SK-N-SH (cell line): Measurements from ENCODE around the gene SNX6. TPM values are rescaled to one million over a fixed set of nuclear protein-coding genes. Genes with fewer than 3 reads are reported as not detected.

Experiments
- CTCF ChIA-PET: fragments of 300-600, 350-600 bp; formaldehyde crosslinking; extraction: SDS; loops from one replicate; lab custom pipeline; 2021; lab: Yijun Ruan, JAX
- POLR2A ChIA-PET: fragments of 350-600 bp; sonication (Branson Sonifier 250); formaldehyde crosslinking; extraction: SDS; loops from one replicate; lab custom pipeline; 2020; ENCODE audit warnings: antibody characterized with exemption, inconsistent platforms; lab: Yijun Ruan, JAX
- DNase-seq: peaks from one replicate; pipeline ENCODE4 v3.0.0; 2012
- H2AFZ ChIP-seq: fragments of 200-600 bp; sonication (generic); 2 replicates; pipeline ENCODE4 v1.8.1; 2016; ENCODE audit warnings: antibody characterized with exemption, mild to moderate bottlenecking, low read depth
- H3F3A ChIP-seq: fragments of 200-600 bp; sonication (generic); replicated peaks from 2 replicates; pipeline ENCODE3; 2016; ENCODE audit warnings: antibody characterized with exemption, mild to moderate bottlenecking; ENCODE audit not compliant: insufficient read depth
- H3K27ac ChIP-seq, 2 experiments: fragments of 200-500 bp in 1 of 2; fragments of 200-600 bp in 1 of 2; sonication (Bioruptor generic) in 1 of 2; sonication (generic), shearing (Covaris generic) in 1 of 2; 2 replicates each; pipeline versions ENCODE4 v1.5.1 to v1.6.1; 2014 to 2016; ENCODE audit warnings: low read depth in 2 of 2, inconsistent platforms in 1 of 2, low read length in 1 of 2, mild to moderate bottlenecking in 1 of 2, mixed read lengths in 1 of 2
- H3K27me3 ChIP-seq: fragments of 200-600 bp; sonication (generic), shearing (Covaris generic); 2 replicates; pipeline ENCODE4 v1.6.1; 2016; ENCODE audit warnings: mixed run types; ENCODE audit not compliant: insufficient read depth
- H3K36me3 ChIP-seq, 2 experiments: fragments of 200-500 bp in 1 of 2; fragments of 200-600 bp in 1 of 2; sonication (Bioruptor generic) in 1 of 2; sonication (generic) in 1 of 2; replicated peaks in 1 of 2; 2 replicates each; pipeline versions ENCODE3 to v1.5.1; 2014 to 2016; ENCODE audit warnings: low read length in 1 of 2, mild to moderate bottlenecking in 1 of 2; ENCODE audit not compliant: insufficient read depth in 2 of 2, control insufficient read depth in 1 of 2
- H3K4me1 ChIP-seq, 2 experiments: fragments of 200-500 bp in 1 of 2; fragments of 200-600 bp in 1 of 2; sonication (Bioruptor generic) in 1 of 2; sonication (generic), shearing (Covaris generic) in 1 of 2; 2 replicates each; pipeline versions ENCODE4 v1.5.1 to v1.6.1; 2014 to 2016; ENCODE audit warnings: low read depth in 1 of 2, low read length in 1 of 2, mixed run types in 1 of 2; ENCODE audit not compliant: insufficient read depth in 2 of 2, control insufficient read depth in 1 of 2
- H3K4me2 ChIP-seq: fragments of 200-600 bp; sonication (generic), shearing (Covaris generic); 2 replicates; pipeline ENCODE4 v1.6.1; 2017; ENCODE audit warnings: mixed run types
- H3K4me3 ChIP-seq, 2 experiments: fragments of 200-500 bp in 1 of 2; fragments of 200-600 bp in 1 of 2; sonication (Bioruptor generic) in 1 of 2; sonication (generic), shearing (Covaris generic) in 1 of 2; 2 replicates each; pipeline versions ENCODE4 v1.5.1 to v1.8.1; 2014 to 2016; ENCODE audit warnings: low read depth in 2 of 2, inconsistent platforms in 1 of 2, low read length in 1 of 2, mild to moderate bottlenecking in 1 of 2, mixed read lengths in 1 of 2, moderate library complexity in 1 of 2
- H3K79me2 ChIP-seq: fragments of 200-600 bp; sonication (generic); 2 replicates; pipeline ENCODE4 v1.8.1; 2017; ENCODE audit warnings: mild to moderate bottlenecking; ENCODE audit not compliant: insufficient read depth
- H3K9ac ChIP-seq: fragments of 200-600 bp; sonication (generic); 2 replicates; pipeline ENCODE4 v1.6.1; 2017; ENCODE audit warnings: mixed run types
- H3K9me2 ChIP-seq: fragments of 200-600 bp; sonication (generic); 2 replicates; pipeline ENCODE4 v1.6.1; 2017; ENCODE audit warnings: mixed run types
- H3K9me3 ChIP-seq: fragments of 200-600 bp; sonication (generic); 2 replicates; pipeline ENCODE4 v1.6.1; 2017; ENCODE audit warnings: mixed run types, mild to moderate bottlenecking, moderate library complexity
- H4K20me1 ChIP-seq: fragments of 200-600 bp; sonication (generic); 2 replicates; pipeline ENCODE4 v1.6.1; 2017; ENCODE audit warnings: mild to moderate bottlenecking, mixed run types; ENCODE audit not compliant: insufficient read depth
- CHD2 ChIP-seq: fragments of 150-350 bp; IDR thresholded peaks from 2 replicates; pipeline ENCODE4 v1.6.1; 2018; ENCODE audit warnings: low read length; ENCODE audit not compliant: partially characterized antibody
- FOXM1 ChIP-seq: IDR thresholded peaks from 2 replicates; pipeline ENCODE4 v1.4.0; 2012; ENCODE audit warnings: low read depth, mild to moderate bottlenecking
- GABPA ChIP-seq: IDR thresholded peaks from 2 replicates; pipeline ENCODE4 v1.4.0; 2012; ENCODE audit warnings: low read depth, mild to moderate bottlenecking
- GATA2 ChIP-seq: sonication (generic); formaldehyde crosslinking; IDR thresholded peaks from 2 replicates; pipeline ENCODE4 v1.5.0; 2020; ENCODE audit warnings: mild to moderate bottlenecking, missing genetic modification reagents
- JUND ChIP-seq: IDR thresholded peaks from 2 replicates; pipeline ENCODE4 v1.4.0; 2012
- MEF2A ChIP-seq: IDR thresholded peaks from 2 replicates; pipeline ENCODE4 v1.4.0; 2012; ENCODE audit warnings: low read depth, borderline replicate concordance
- MXI1 ChIP-seq: IDR thresholded peaks from 2 replicates; pipeline ENCODE4 v1.6.1; 2012; ENCODE audit warnings: mild to moderate bottlenecking, low read depth, low read length, improper control_type of control experiment
- NRF1 ChIP-seq: IDR thresholded peaks from 2 replicates; pipeline ENCODE4 v1.6.1; 2012; ENCODE audit warnings: low read depth, mild to moderate bottlenecking, low read length
- RFX5 ChIP-seq: IDR thresholded peaks from 2 replicates; pipeline ENCODE4 v1.6.1; 2012; ENCODE audit warnings: mild to moderate bottlenecking, improper control_type of control experiment, low read length
- RXRA ChIP-seq: IDR thresholded peaks from 2 replicates; pipeline ENCODE4 v1.4.0; 2012; ENCODE audit warnings: low read depth, mild to moderate bottlenecking, borderline replicate concordance
- SIN3A ChIP-seq: IDR thresholded peaks from 2 replicates; pipeline ENCODE4 v1.6.1; 2012; ENCODE audit warnings: low read depth, mild to moderate bottlenecking, low read length, moderate library complexity, borderline replicate concordance
- YY1 ChIP-seq: IDR thresholded peaks from 2 replicates; pipeline ENCODE4 v1.4.0; 2012; ENCODE audit warnings: low read depth, mild to moderate bottlenecking
- WGBS: methylation state at CpG from one replicate; pipeline ENCODE4 v1.1.6; 2017; ENCODE audit warnings: low lambda C conversion rate; 5-methylcytosine and 5-hydroxymethylcytosine counted together
- polyA plus RNA-seq, 3 experiments: library from polyadenylated mRNA; depleted of rRNA; stranded (reverse); fragments of >200 nt; gene quantifications; 2 replicates each; pipeline ENCODE4 v1.2.3, GENCODE V29; 2012
- TF ChIP-seq, protein P1 (sequence below): fragments of 200-600 bp; sonication (generic); IDR thresholded peaks from 2 replicates; pipeline ENCODE4 v1.6.1; 2017; ENCODE audit warnings: antibody characterized with exemption, mild to moderate bottlenecking, moderate library complexity
- TF ChIP-seq, protein P2 (sequence below): fragments of 150-350 bp; IDR thresholded peaks from 2 replicates; pipeline ENCODE4 v1.6.1; 2016; ENCODE audit warnings: mild to moderate bottlenecking, low read depth, low read length
- TF ChIP-seq, protein P3 (sequence below): fragments of 150-350 bp; IDR thresholded peaks from 2 replicates; pipeline ENCODE4 v1.6.1; 2017; ENCODE audit warnings: antibody characterized with exemption, low read length, low read depth, borderline replicate concordance

The SNX6 gene
- polyA plus RNA-seq, 1 of the 3 experiments (the other 2 are of a cell fraction) = 33.1 TPM

DNA sequence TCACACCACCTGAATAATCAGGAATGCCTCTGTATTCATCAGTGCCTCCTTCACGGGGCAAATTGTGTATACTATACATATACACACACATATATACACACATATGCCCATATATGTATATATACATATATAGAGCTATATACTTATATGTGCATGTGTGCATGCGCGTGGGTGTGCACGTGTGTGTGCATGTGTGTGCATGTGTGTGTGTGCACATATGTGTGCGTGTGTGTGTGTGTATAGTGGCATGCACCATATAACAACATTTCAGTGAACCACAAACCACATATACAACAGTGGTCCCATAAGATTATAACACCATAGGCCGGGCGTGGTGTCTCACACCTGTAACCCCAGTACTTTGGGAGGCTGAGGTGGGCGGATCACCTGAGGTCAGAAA lies 48.8 kb upstream of the SNX6 start (continued):
- TF ChIP-seq, protein P1, sequence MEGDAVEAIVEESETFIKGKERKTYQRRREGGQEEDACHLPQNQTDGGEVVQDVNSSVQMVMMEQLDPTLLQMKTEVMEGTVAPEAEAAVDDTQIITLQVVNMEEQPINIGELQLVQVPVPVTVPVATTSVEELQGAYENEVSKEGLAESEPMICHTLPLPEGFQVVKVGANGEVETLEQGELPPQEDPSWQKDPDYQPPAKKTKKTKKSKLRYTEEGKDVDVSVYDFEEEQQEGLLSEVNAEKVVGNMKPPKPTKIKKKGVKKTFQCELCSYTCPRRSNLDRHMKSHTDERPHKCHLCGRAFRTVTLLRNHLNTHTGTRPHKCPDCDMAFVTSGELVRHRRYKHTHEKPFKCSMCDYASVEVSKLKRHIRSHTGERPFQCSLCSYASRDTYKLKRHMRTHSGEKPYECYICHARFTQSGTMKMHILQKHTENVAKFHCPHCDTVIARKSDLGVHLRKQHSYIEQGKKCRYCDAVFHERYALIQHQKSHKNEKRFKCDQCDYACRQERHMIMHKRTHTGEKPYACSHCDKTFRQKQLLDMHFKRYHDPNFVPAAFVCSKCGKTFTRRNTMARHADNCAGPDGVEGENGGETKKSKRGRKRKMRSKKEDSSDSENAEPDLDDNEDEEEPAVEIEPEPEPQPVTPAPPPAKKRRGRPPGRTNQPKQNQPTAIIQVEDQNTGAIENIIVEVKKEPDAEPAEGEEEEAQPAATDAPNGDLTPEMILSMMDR = no peak

DNA sequence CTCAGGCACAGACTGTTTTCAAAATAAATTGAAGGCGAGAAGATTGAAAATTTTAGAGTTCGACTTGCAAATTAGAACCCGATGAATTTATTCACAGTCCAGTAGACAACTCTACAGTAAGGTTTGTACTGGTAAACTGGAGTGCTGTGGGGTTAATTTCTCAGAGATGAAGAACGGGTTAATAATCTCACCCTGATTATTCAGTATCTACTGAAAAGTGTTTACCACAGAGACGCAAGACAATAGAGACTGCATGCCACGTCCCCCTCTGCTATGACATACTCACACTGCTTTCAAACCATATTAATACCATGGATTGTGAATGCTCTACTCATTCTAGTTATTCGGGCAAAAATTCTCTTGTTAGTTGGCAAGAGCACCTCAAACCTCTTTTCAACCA lies 48.4 kb upstream of the SNX6 start:
- Histone ChIP-seq H3K79me2 (no peaks in the 10 kb centered on the region), H3K27ac (peak overlapping the region in 1 of 2 experiments; percentile 39; a peak in 2 of 4 replicates), H3K36me3 (no peaks in the 10 kb centered on the region), H3K9ac (no peak overlapping the region), H3K27me3 (no peaks in the 10 kb centered on the region), H3F3A (peaks cover under 1% of the 10 kb centered on the region), H3K4me2 (0 out of 2 replicates have a peak overlapping the region, but pooled peaks have one; percentile 34), H3K4me3 (no peak overlapping the region), H3K9me3 (no peaks in the 10 kb centered on the region), H4K20me1 (no peaks in the 10 kb centered on the region), H2AFZ (peak overlapping the region; percentile 45), H3K4me1 (peaks cover 3 to 15% of the 10 kb centered on the region in 2 experiments; a peak in 2 of 4 replicates), H3K9me2 (no peaks in the 10 kb centered on the region)
- ChIA-PET POLR2A (no interaction called here), CTCF (interaction anchor here (3.7 kb wide), 1 partner anchor 44 kb away, joined by 19 read pairs; no protein-coding TSS in a partner anchor)
- DNase-seq = no peak
- WGBS = 80% methylated on average over 7 of the region's 7 CpGs
- TF ChIP-seq JUND = no peak
- TF ChIP-seq GABPA = no peak
- TF ChIP-seq, protein P2, sequence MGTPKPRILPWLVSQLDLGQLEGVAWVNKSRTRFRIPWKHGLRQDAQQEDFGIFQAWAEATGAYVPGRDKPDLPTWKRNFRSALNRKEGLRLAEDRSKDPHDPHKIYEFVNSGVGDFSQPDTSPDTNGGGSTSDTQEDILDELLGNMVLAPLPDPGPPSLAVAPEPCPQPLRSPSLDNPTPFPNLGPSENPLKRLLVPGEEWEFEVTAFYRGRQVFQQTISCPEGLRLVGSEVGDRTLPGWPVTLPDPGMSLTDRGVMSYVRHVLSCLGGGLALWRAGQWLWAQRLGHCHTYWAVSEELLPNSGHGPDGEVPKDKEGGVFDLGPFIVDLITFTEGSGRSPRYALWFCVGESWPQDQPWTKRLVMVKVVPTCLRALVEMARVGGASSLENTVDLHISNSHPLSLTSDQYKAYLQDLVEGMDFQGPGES = no peak
- TF ChIP-seq, protein P3, sequence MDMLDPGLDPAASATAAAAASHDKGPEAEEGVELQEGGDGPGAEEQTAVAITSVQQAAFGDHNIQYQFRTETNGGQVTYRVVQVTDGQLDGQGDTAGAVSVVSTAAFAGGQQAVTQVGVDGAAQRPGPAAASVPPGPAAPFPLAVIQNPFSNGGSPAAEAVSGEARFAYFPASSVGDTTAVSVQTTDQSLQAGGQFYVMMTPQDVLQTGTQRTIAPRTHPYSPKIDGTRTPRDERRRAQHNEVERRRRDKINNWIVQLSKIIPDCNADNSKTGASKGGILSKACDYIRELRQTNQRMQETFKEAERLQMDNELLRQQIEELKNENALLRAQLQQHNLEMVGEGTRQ = no peak
- TF ChIP-seq YY1 = no peak
- TF ChIP-seq RXRA = no peak
- no peak for TF ChIP-seq CHD2
- TF ChIP-seq, protein P1 = no peak
- no peak for TF ChIP-seq SIN3A
- no peak for TF ChIP-seq FOXM1
- TF ChIP-seq GATA2 = no peak
- no peak for TF ChIP-seq NRF1
- no peak for TF ChIP-seq MXI1
- no peak for TF ChIP-seq RFX5
- no peak for TF ChIP-seq MEF2A
